ENCODE results near the gene ITGAL. TPM values are rescaled to one million over a fixed set of nuclear protein-coding genes. Genes with fewer than 3 reads are reported as not detected.

Gene ITGAL
- total and polyA plus RNA-seq, 2 experiments from 2014 or later, result 0.95 to 3.4 TPM

- no peaks in the 10 kb centered on the region for H4K20me1 ChIP-seq (ENCODE audit: insufficient read depth, poor library complexity, severe bottlenecking)
- no peaks in the 10 kb centered on the region for H3K36me3 ChIP-seq (replicated peaks; ENCODE audit: insufficient read depth, low read depth)
- H2AFZ ChIP-seq, result no peak overlapping the region
- H3K4me2 ChIP-seq, result no peak overlapping the region
- TF ChIP-seq EZH2 (IDR thresholded peaks at IDR 0.05; ENCODE audit: borderline replicate concordance), result no peak
- TF ChIP-seq CTCF (IDR thresholded peaks at IDR 0.05; ENCODE audit: poor library complexity), result no peak
- TF ChIP-seq EZH2phosphoT487 (IDR thresholded peaks at IDR 0.05; ENCODE audit: low read depth, severe bottlenecking, unreplicated experiment), result no peak
- no peaks in the 10 kb centered on the region for H3K9me3 ChIP-seq (ENCODE audit: low read depth)
- H3K79me2 ChIP-seq, result no peaks in the 10 kb centered on the region
- H3K27ac ChIP-seq, result no peak overlapping the region
- H3K4me3 ChIP-seq, result no peak overlapping the region
- DNase-seq (ENCODE audit: low spot score), result no peak
- H3K4me1 ChIP-seq (ENCODE audit: insufficient read depth), result no peaks in the 10 kb centered on the region
- H3K27me3 ChIP-seq, result no peaks in the 10 kb centered on the region
- no peaks in the 10 kb centered on the region for H3K9me2 ChIP-seq (replicated peaks; ENCODE audit: insufficient read depth)
Observed at GRCh38 chr16:30484887-30485286, 12.3 kb downstream of the ITGAL start.

- no peak for TF ChIP-seq EZH2phosphoT487 (IDR thresholded peaks at IDR 0.05; ENCODE audit: low read depth, severe bottlenecking, unreplicated experiment)
- TF ChIP-seq EZH2 (IDR thresholded peaks at IDR 0.05; ENCODE audit: borderline replicate concordance), result no peak
- TF ChIP-seq CTCF (IDR thresholded peaks at IDR 0.05; ENCODE audit: poor library complexity), result no peak
- Histone ChIP-seq H4K20me1 (ENCODE audit: insufficient read depth, poor library complexity, severe bottlenecking) (no peaks in the 10 kb centered on the region), H3K9me2 (replicated peaks; ENCODE audit: insufficient read depth) (no peaks in the 10 kb centered on the region), H3K36me3 (replicated peaks; ENCODE audit: insufficient read depth, low read depth) (no peaks in the 10 kb centered on the region), H3K79me2 (no peaks in the 10 kb centered on the region), H2AFZ (no peak overlapping the region), H3K4me1 (ENCODE audit: insufficient read depth) (no peaks in the 10 kb centered on the region), H3K27ac (no peak overlapping the region), H3K9me3 (ENCODE audit: low read depth) (no peaks in the 10 kb centered on the region), H3K27me3 (no peaks in the 10 kb centered on the region), H3K4me2 (no peak overlapping the region), H3K4me3 (no peak overlapping the region)
- WGBS (ENCODE audit: low lambda C conversion rate, missing lambda C conversion rate), result 89% methylated on average over 7 of the region's 7 CpGs
- DNase-seq (ENCODE audit: low spot score), result no peak
Observed at GRCh38 chr16:30485818-30486436, 13.4 kb downstream of the ITGAL start.

GRCh38 chr16:30488764-30489605 is 16.4 kb downstream of the ITGAL start:
- no peaks in the 10 kb centered on the region for H3K36me3 ChIP-seq (replicated peaks; ENCODE audit: insufficient read depth, low read depth)
- 57% methylated on average over 11 of the region's 11 CpGs for WGBS (ENCODE audit: low lambda C conversion rate, missing lambda C conversion rate)
- no peak for DNase-seq (ENCODE audit: low spot score)
- H3K27ac ChIP-seq, result peak overlapping the region; percentile 27
- H3K4me2 ChIP-seq, result peak overlapping the region; percentile 33
- H3K9me3 ChIP-seq (ENCODE audit: low read depth), result no peaks in the 10 kb centered on the region
- H3K79me2 ChIP-seq, result no peaks in the 10 kb centered on the region
- no peak overlapping the region for H3K4me3 ChIP-seq
- no peaks in the 10 kb centered on the region for H3K4me1 ChIP-seq (ENCODE audit: insufficient read depth)
- no peaks in the 10 kb centered on the region for H4K20me1 ChIP-seq (ENCODE audit: insufficient read depth, poor library complexity, severe bottlenecking)
- H2AFZ ChIP-seq, result no peak overlapping the region
- no peaks in the 10 kb centered on the region for H3K9me2 ChIP-seq (replicated peaks; ENCODE audit: insufficient read depth)
- H3K27me3 ChIP-seq, result no peaks in the 10 kb centered on the region
- no peak for TF ChIP-seq EZH2 (IDR thresholded peaks at IDR 0.05; ENCODE audit: borderline replicate concordance)
- TF ChIP-seq CTCF (IDR thresholded peaks at IDR 0.05; ENCODE audit: poor library complexity), result no peak
- TF ChIP-seq EZH2phosphoT487 (IDR thresholded peaks at IDR 0.05; ENCODE audit: low read depth, severe bottlenecking, unreplicated experiment), result no peak

All from hepatocyte (in vitro differentiated cells).